HG02588 (cell line): ENCODE measurements around the gene ADPRS.

Experiments
- ATAC-seq: cut with Tn5 transposase; IDR thresholded peaks from one replicate; pipeline ENCODE4 v1.9.1; 2021; ENCODE audit warnings: mild to moderate bottlenecking, moderate library complexity; ENCODE audit not compliant: unreplicated experiment

The ADPRS gene

GRCh38 chr1:36087233-36088123, 1.2 kb upstream of the ADPRS start:
- no peak for ATAC-seq

GRCh38 chr1:36088265-36088576, 471 bp upstream of the ADPRS start:
- ATAC-seq = no peak

GRCh38 chr1:36089393-36090121, 865 bp downstream of the ADPRS start:
- no peak for ATAC-seq

DNA sequence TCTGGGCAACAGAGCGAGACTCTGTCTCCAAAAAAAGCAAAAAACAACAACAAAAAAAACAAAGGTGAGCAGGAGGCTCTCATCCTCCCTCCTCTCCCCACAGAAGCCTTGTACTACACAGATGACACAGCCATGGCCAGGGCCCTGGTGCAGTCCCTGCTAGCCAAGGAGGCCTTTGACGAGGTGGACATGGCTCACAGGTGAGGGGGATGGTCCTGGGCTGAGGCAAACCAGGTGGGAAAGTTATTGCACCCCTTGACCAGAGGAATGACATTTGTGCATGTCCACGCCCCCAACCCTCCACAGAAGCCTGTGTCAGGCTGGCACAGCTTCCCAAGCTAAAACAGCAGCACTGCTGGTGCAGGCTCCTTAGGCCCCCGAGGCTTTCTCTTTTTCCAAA, 2.4 kb downstream of the ADPRS start:
- ATAC-seq = no peak

DNA sequence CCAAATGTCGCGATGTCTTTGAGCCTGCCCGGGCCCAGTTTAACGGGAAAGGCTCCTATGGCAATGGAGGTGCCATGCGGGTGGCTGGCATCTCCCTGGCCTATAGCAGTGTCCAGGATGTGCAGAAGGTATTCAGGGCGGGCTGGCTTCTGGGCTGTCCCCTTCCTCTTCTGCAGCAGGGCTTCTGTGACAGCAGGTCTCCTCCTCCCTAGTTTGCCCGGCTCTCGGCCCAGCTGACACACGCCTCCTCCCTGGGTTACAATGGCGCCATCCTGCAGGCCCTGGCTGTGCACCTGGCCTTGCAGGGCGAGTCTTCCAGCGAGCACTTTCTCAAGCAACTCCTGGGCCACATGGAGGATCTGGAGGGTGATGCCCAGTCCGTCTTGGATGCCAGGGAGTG, 3.0 kb downstream of the ADPRS start:
- no peak for ATAC-seq

- no peak for ATAC-seq
Measured at GRCh38 chr1:36092166-36092797, 3.6 kb downstream of the ADPRS start.

GRCh38 chr1:36092798-36093185, 4.1 kb downstream of the ADPRS start:
- no peak for ATAC-seq

GRCh38 chr1:36093226-36093625, 4.5 kb downstream of the ADPRS start:
- no peak for ATAC-seq

GRCh38 chr1:36093929-36094328, 5.2 kb downstream of the ADPRS start:
- ATAC-seq = no peak

DNA sequence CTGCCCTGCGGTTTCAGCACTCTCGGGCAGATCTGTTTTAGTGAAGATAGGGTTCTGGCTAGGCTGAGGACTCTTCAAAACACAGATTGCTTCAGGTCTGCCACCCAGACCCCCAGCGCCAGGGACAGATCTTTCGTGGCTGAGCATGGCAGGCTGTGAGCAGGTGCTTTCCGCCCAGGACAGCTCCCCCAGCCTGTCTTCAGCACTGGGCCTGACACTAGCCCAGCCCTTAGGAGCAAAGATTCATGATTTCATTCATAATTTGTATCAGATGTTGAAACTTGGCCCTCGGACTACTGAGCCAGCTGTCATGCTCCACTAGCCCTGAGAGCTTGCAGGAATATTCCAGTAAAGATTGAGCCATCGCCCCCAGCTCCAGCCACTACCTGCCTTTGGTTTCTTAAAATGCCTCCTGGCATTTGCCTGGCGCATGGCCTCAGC, 5.9 kb downstream of the ADPRS start:
- ATAC-seq = no peak

GRCh38 chr1:36095760-36096405, 7.2 kb downstream of the ADPRS start:
- ATAC-seq = no peak

GRCh38 chr1:36096500-36097432, 8.1 kb downstream of the ADPRS start:
- ATAC-seq = no peak

DNA sequence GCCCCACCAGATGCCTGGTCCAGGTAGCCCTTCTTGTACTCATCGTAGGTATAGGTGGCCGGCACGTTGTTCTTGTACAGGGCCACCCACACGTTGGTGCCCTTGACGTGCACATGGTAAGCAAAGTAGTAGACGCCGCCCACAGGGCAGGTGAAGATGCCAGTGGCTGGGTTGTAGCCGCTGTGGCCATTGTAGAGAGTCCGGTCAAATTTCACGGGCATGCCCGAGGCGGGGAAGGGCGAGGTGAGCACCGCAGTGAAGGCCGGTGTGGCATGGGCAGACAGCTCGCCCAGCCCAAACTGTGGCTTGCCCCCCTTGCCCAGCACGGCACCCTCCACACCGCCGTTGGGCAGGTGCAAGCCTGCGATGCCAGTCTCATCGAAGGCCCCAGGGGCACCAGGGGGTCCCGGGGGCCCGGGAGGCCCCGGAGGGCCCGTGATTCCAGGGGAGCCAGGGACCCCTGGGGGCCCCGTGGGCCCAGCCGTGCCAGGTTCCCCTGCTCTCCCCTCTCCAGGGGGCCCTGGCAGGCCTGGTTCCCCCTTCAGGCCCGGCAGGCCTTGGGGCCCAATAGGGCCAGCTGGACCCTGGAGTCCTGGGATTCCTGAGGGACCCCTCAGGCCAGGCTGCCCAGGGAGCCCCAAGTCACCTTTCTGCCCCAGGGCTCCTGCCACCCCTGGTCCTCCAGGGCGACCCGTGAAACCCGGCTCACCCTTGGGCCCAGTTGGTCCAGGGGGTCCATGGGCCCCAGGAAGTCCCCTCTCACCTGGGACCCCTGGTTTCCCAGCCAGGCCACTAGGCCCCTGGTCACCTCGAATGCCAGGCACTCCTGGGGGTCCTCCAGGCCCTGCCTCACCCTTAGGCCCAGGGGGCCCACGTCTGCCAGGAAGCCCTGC, 9.2 kb downstream of the ADPRS start:
- ATAC-seq = no peak

DNA sequence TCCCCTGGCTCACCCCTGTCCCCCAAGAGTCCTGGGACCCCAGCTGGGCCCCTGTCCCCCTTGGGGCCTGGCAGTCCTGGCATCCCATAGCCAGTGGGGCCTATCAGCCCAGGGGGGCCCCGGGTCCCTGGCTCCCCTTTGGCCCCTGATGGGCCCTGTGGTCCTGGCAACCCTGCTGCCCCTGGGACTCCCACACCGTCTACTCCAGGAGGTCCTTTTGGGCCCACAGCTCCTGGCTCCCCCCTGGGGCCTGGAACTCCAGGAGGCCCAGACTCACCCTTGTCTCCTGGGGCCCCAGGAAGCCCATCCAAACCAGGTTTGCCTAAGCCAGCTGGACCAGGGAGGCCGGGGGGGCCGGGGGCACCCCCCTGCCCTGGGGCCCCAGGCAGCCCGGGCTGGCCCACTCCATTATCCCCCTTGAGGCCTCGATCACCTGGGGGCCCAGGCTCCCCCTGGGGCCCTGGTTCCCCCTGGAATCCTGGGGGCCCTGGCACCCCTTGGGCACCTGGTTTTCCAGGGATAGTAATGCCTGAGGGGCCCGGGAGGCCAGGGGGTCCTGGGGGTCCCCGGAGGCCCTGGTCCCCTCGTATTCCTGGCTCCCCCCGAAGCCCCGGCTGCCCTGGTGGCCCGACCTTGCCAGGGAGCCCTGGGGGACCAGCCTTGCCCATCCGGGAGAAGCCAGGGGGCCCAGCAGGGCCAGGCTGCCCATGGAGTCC, 10.1 kb downstream of the ADPRS start:
- no peak for ATAC-seq

DNA sequence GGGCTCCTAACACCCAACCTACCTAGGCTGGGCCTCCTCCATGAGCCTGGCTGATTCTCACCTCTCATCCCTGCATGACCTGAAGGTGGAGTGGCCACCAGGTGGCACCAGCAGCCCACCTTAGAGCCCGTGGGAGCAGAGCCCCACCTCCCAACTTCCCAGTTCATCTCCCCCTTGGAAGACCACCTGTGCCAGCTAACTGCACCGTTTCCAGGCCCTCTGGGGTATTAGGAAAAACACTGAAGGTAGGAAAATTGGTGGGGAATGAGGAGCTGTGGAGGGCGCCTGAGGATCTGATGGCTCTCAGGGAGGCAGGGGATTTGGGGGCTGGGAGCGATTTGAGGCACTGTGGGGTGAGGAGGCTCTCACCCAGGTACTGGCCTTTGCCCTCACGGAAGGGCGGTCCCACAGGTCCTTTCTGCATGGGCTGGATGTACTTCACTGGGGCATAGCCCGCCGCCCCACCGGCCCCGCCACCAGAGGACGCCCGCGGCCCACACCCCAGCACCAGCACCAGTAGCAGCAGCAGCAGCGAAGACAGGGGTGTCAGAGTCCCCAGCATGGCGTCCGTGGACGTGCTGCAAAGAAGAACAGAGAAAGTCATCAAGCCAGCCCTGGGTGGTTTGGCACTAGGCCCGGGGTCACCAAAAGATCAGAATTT, 11.1 kb downstream of the ADPRS start:
- no peak for ATAC-seq

DNA sequence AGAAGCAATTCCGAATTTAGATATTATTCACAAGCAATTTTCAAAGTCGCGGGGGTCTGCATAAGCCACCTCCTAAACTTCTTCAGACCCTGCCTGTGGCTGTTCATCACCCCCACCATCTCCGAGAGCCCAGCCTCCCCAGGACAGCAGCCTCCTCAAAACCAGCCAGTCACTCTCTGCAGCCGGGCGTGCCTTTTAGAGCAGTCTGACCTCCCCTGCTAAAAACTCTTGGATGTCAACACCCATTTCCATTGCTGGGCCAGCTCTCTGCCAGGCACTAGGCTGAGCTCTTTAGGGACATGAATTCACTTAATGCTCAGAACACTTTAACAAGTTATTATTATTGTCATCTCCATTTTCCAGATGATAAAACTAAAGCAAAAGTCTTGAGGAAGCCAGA, 11.7 kb downstream of the ADPRS start:
- no peak for ATAC-seq

DNA sequence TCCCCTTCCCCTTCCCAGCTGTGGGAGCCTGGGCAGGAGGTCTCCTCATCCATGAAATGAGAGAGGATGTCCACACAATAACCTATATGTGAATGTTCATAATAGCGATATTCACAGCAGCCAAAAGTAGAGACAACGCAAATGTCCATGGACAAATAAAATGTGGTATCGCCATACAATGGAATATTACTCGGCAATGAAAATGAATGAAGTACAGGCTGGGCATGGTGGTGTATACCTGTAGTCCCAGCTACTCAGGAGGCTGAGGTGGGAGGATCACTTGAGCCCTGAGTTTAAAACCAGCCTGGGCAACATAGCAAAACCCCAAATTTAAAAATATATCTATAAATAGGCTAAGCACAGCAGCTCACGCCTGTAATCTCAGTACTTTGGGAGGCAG, 12.9 kb downstream of the ADPRS start:
- ATAC-seq = no peak

- ATAC-seq = no peak
Measured at GRCh38 chr1:36106269-36106668, 17.6 kb downstream of the ADPRS start.
